GM21528 (cell line): ENCODE results near the gene TGM1.

Experiments used
- ATAC-seq: cut with Tn5 transposase; IDR thresholded peaks from one replicate; pipeline ENCODE4 v1.9.1; 2021; ENCODE audit warnings: mild to moderate bottlenecking, moderate library complexity; ENCODE audit not compliant: unreplicated experiment, low FRiP score

TGM1 gene

DNA sequence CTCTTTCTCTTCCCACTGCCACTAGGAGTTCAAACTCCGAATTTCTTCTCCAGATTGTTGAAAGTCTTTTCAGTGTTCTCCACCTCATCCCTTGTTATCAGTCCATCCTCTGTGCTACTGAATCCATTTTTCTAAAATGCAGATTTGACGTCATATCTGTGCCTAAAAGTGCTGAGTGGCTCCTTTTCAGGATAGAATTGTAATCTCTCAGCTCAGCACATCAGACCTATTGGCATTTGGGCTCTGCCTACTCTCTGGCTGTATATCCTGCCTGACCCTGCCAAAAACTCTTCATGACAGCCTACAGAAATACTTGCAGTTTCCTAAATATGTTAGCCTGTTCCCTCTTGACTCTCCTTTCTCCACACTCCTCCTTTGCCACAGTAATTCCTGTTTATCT is 9.5 kb upstream of the TGM1 start:
- no peak for ATAC-seq

DNA sequence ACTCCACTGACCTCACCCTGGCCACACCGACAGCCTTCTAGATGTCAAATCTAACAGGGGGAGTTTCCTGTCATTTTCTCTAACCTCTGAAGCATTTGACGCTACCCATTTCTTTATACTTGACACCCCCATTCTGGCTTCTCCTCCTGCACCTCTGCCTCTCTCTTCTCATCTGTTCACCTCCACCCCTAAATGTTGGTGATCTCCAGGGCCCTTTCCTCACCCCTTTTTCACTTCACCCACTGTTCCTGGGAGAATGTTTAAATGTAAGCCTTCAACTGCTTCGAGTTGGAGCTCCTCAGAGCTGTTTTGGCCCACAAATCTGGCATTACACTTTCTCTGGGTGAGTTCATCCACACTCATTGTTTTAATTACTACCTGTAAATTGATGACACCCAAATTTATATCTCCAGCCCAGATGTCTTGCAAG is 8.9 kb upstream of the TGM1 start:
- ATAC-seq, result no peak

DNA sequence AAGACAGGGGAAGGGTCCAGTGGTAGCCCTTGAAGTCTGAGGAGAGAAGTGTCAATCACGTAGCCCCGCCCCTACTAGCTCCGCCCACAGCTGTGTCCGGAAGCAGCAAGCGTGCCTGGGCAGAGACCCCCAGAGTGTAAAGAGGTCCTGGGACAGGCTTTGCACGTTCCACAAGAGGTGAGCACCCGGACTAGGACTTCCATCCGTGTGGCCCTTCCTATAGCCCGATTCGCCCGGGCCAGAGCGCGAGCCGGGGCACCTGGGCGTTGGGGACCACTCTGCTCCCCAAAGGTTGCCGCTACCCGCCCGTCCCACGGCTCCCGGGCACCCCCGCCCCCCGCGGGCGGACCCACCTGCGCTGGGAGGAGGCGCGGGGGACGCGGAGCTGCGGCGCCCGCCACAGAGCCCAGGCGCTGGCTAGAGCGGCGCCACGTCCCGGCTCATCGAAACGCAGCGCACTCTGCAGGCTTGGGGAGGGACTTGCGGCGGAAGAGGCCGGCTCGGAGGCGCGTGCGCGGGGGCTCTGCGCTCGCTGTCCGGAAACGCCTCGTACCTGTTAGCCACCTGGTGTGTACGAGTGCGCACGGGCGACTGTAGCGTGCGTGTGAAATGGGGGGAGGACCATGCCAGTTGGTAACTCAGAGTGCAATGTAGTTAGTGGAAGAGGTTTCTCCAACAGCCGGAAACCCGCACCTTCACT is 8.3 kb upstream of the TGM1 start, which contains the start of gene RABGGTA:
Gene RABGGTA, minus strand, starts transcription at position 464 of the 700 bp plus-strand sequence. CDS start 482 bp downstream, outside the sequence.
- peak; percentile 83 for ATAC-seq

DNA sequence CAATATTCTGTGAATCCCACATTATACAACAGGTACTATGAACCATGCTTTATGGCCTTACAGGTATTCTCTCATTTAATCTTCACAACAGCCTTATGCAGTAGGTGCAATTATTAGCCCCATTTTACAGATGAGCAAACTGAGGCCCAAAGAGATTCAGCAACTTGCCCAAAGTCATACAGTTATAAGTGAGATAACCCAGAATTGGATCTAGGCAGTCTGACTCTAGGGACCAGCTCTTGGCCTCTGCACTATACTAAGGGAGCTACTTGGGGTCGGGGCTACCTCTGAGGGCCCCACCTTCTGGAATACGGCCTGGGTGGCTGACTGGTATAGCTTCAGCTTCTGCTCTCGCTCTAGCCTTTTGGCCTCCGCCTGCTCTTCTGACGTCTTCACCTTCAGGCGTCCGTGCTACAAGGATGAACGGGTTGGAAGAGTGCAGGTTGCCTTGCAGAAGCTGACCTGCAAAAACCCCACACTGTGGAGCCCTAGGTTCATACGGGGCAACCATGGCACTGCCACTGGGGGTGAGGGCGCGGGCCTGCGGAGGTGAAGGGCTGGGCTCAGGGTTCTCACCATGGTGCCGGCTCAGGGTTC is 7.7 kb upstream of the TGM1 start:
- ATAC-seq, result no peak

DNA sequence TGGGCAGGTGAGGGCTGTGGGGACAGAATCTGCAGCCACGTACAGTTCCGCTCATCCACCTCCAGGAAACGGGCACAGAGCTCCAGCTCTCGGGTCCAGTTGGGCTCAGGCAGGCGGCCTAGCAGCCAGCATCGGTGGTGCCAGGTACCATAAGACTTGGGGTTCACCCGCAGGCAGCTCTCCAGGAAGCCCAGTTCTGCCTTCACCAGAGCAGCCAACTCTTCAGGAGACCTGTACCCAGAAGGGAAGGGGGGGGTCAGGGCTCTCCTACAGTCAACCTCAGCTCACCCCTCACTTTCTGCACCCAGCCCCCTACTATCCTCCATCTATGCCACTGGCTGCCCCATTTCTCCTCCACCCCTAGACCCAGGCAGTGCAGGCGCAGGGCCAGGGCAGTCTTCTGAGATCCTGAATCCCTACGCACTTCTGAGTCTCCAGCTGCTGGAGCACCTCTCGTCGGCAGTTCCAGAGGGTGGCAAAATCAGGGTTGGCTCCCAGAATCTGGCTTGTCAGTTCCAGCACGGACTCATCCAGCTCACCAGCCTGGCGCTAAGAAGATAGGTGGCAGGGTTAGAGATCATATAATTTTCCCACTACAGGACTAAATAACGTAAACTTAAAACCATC is 7.0 kb upstream of the TGM1 start:
- no peak for ATAC-seq

DNA sequence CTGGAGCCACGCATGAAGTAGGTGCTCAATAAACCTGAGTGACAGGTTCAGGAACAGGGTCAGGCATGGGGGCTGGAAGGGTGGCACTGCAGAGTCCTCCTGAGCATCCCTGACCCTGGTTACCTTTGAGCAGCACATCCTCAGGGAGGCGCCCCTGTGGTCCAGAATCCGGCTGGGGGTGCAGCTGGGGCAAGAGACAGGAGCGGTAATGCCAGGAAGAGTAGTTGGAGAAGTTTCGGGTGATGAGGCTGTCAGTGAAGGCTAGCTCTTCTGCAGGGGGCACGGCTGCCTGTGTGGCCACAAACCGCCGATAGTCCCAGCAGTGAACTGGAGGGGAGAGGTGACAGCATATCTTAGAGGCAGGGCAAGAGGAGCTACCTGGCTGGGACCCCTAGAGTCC is 6.4 kb upstream of the TGM1 start:
- no peak for ATAC-seq

DNA sequence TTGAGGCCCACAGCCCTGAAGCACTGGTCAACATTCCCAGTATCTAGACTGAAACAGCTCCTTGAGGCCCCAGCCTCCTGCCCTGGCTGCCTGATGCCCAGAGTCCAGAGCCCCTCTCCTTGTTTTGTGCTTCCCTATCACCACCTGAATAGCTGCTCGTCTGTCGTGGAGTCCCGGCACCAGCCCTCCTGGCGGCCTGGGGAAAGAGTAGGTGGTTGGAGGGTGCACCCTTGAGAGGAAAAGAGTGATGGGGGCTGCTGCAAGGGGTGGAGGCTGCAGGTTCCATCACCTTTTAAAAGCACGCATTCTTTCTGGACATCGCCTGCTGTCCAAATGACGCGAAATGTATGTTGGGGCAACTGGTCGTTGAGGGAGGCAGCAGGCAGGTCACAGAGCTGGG is 5.2 kb upstream of the TGM1 start:
- ATAC-seq, result no peak

DNA sequence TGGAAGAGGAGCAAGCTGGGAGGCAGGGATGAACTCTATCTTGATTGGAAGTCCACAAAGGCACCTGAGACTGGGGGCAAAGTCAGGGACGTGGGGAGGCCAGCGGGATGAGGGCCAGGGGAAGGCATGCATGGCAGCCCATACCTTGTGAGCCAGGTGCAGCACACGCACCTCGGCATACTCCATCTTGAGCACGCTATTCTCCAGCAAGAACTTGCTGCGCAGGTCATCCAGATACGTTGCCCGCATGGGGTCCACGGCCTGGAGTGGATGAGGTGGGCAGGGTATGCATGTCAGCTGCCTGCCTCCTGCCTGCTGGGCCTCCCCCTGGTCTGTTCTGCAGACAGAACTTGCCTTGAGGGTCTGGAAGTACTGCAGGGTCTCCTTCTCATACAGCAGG is 4.5 kb upstream of the TGM1 start:
- ATAC-seq, result no peak

DNA sequence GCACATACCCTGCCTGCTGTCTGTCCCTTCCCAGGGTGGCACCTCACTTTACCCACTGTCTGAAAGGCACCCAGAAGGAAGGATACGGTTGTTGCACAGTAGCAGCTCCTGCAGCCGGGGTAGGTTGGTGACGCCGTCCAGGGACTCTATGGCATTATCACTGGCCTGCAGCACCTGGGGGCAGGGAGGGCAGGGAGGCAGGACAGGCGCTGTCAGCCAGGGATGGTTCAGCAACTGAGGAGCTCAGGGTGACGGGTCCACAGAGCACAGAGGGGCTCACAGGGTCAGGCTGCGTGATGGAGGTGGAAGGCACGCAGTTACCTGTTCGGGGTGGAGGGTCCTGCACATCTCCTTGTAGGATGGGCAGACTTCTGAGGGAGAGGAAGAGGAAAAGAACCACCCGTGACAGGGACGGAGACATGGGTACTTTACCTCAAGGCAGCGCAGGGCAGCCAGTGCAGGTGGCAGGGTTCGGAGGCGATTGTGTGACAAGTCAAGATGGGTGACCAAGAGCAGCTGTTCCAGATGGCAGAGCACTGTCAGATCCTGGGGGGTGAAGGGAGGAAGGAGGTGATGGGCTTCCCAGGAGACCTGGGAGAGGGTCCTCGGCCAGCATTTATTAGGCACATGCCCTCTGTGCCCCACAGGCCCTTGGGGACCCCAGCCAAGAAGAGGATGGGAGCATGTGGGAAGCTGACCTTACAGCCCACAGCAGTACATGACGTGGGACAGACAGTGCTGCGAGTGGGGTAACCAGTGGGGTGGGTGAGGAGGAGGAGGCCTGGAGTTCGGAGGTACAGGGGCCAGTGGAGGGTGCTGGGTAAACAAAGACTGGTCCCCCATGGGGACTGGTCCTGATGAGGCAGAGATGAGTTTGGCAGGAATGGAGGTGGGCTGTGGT is 3.6 kb upstream of the TGM1 start:
- ATAC-seq, result no peak

DNA sequence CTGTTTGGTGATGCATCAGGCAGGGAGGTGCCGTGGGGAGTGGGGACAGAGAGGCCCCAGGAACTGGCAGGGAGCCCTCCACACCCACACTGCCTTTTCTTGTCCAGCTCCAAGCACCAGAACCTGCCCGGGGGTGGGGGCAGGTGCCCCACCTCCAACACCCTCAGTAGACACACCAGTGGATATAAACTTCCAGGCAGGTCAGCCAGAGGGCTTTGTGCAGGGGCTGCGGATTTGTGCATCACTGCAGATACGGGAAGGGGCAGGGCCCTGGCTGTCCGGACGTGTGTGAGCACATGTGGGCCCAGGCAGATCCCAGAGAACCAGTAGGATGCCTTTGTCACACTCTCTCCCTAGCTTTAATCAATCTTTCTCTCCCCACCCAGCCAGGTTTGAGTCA is 1.3 kb upstream of the TGM1 start:
- no peak for ATAC-seq

DNA sequence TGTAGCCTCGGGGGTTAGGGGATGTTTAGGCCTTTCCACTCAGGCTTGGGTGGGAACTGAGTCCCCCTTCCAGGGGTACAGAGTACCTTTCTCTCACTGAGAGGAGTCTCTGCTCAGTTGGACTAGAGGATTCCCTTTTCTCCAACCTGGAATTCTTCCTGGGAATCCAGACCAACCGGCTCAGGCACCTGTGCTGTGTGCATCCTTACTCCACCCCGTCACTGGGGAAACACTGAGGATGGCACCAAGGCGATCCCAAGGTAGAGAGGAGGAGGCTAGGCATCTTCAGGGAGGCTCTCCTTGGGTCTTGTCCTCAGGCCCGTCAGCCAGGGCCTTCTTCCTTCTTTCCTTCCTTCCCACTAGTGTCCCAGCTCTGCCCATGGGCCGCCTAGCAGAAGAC is 871 bp upstream of the TGM1 start:
- ATAC-seq, result no peak

DNA sequence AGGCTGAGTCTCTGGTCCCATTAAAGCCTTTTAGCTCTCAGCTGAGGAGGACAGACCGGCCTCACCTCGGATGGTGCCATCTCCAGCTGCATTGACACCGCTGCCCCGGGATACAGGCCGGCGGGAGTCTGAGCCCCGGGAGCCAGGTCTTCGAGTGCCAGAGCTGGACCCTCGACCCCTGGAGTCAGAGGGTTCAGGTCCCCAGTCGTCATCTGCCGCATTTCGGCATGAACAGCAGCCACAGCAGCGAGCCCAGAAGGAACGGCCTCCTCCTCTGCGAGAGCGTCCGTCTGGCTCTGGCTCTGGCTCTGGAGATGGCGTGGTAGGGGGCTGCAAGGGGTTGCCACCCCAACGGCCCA is 1.0 kb downstream of the TGM1 start:
- ATAC-seq, result no peak

DNA sequence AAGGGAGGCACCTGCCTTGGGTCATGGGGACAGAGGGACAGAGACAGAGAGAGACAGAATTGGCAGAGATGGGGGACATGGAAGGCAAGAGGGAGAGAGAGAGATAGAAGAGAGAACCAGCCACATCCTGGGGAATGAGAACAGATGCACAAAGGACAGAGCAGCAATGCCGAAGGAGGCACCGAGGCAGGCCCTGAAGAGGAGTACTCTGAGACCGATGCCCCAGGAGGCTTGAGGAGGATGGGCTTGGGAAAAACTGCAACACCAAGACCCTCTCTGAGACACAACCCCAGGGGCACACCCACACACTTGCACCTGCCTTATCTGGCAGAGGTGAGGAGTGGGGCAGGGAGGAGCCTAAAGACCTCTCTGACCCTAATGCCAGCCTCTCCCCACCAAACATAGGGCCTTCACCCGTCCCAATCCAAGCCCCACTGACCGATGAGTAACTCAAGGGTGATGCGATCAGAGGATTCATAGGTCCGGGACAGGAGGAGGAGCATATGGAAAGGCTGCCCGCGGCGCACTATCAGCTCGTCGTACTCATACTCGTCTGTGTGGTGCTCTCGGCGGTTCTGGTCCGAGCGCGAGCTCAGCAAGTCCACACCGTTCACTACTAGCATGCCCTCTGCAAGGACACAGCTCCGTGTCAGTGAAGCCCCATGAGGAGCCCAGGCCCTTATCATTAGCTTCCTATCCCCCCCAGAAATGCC is 1.6 kb downstream of the TGM1 start:
- ATAC-seq, result no peak

DNA sequence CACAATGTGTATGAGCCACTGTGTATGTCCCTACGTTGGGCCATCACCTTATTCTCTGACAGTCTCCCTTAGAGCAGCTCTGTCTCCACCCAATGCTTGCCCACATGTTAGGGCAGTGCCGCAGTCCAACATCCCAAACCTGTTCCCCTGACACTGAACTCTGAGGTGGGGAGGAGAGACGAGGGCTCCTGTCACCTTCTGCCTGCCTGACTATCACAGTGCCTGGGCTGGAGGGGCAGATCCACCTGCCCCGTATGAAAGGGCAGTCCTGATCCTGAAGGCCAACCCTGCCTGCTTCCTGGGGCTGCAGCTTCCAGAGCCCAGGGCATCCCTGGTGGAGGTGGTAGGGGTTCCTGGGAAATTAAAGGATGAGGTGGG is 2.2 kb downstream of the TGM1 start:
- ATAC-seq, result no peak

DNA sequence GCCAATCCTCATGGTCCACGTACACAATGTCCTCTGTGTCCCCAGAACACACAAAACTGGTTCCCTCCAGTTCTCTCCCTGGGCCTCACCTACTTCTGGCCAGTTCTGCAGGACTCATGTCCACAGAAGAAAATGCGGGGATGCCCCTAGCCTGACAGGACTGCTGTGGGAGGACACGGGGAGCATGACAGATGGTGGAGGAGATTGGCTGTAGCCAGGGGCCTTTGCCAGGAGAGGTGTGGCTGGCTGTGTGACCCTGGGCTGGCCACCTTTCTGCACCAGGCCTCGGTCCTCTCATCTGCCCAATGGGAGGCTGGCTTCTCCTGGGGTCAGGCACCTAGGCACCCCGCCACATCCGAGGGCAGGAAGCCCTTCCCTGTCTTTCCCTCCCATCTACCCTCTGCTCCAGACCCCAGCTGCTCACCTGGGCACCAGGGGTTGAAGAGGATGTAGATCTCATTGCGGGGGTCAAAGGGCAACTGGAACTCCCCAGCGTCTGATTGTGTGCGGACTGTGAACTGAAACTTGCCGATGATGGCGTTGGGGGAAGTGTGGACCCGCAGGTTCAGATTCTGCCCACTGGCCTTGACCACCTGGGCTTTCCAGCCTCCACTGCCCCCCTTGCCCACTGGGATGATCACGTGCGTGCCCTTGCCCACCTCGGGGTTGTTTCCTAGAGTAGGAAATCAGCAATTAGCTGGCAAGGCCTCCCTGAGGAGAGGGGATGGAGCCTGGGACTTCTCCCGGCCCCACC is 2.8 kb downstream of the TGM1 start:
- no peak for ATAC-seq

DNA sequence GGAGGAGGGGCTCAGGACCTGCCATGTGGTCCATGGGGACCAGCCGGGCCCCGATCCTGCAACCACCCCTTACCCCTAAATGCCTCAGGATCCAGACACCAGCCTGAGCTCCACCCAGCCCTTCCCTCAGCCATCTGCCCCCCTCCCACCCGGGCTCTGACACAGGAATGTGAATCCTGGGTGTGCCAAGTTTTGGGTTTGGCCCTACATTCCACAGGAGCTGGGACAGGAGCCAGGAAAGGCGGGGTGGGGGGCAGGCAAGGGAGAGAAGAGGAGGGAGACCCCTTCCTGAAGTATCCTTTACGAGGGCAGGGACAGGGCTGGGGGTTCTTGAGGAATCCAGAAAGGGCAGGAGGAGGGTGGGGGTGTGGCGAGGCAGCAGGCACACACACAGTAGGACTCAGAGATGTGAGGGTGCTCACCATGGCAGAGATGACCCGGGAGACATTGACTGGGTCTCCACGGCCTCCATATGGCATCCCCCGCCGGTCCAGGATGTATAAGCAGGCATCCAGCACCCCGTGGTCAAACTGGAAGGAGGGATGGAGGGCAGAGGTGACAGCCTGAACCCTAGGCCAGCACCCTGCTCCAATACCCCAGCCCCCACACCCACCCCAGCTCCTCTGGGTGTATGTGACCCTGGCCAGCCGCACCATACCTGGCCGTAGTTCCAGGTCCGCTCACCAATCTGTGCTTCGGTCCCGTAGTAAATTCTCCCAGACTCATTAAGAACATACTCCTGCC is 3.5 kb downstream of the TGM1 start:
- ATAC-seq, result no peak

DNA sequence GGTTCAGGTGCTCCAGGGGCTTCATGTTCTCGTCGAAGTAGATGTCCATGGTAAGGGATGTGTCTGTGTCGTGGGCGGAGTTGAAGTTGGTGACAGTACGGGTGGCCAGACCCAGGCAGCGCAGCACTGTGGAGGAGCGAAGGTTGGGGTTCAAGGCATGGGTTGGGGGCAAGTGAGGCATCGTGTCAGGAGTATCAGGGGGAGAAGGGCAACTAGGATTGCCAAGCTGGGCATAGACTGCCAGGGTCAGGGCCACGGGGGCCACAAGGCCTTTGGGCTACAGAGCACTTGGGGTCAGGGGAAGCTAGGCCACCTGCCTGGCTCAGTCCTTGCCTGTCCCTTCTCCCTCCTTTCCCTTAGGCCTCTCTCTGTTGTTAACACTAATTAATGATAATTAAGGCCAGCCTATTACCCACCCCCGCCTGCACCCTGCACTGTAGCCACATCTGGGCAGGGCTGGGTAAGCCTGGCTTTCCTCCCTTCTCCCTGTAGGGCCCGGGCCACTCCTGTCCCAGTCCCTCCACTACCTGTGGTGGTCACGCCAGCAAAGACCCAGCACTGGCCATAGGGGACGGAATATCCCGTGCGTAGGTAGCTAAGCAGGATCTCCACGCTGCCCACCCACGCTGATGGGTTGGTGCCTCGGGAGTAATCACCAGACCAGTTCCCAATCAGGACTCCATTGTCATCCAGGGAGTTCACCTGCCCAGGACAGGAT is 4.3 kb downstream of the TGM1 start:
- ATAC-seq, result no peak

DNA sequence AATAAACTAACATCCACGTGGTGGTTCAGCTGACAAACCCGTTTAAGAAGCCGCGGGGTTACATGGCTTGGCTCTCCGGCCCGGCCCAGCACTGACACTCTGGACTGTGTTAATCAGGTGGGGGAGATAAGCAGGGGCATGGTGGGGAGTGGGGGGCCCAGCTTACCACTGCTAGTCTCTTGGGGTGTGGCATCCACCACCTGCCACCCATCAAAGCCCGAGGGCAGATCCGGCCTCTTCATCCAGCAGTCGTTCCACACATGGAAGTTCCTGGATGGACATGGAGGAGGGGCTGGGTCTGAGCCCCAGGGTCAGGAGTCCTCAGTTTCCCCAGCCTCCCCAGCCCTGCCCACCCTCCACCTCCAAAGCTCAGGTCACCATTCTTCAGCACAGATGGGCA is 4.9 kb downstream of the TGM1 start:
- ATAC-seq, result no peak
